IMR-90 (cell line): Measurements from ENCODE around the gene AGXT2.

Source experiments
- POLR2A ChIP-seq: IDR thresholded peaks from 2 replicates; pipeline ENCODE4 v1.6.1; 2012; ENCODE audit warnings: mild to moderate bottlenecking, low read depth, low read length
- TF ChIP-seq, protein P1 (sequence below): conservative IDR thresholded peaks from 2 replicates; pipeline ENCODE4 v1.5.1; 2012; ENCODE audit warnings: mild to moderate bottlenecking, low read depth, low read length, improper control_type of control experiment

DNA sequence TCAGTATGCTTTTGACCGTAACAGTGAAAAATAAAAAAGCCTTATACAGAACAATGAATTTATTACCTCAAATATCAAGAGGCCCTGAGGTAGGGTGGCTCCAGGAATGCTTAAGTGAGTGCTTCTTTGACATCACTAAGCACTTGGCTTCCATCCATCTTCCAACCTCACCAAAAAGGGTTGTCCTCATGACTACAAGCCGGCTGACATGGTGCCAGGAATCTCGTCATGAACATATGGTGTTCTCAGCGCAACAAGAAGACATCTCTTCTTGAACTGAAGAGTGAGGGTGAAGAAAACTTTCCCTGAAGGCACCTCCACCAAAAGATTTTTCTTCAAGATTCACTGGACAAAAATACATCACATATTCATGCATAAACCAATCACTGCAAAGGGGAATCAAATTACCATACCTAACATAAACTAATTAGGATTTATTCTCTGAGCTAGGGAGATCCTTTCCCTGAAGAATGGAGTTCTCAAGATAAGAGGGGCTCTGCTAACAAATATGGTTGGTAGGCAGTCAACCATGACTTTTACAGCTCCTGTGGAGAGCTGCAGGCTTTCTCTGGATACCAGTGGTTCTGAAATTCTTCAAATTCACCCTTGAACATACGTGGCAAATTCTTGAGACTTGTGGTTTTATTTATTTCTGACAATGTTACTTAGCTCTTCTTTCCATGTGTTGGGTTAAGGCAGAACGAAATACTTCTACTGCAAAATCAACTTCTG lies 49.5 kb downstream of the AGXT2 start:
- no peak for TF ChIP-seq POLR2A
- TF ChIP-seq, protein P1, sequence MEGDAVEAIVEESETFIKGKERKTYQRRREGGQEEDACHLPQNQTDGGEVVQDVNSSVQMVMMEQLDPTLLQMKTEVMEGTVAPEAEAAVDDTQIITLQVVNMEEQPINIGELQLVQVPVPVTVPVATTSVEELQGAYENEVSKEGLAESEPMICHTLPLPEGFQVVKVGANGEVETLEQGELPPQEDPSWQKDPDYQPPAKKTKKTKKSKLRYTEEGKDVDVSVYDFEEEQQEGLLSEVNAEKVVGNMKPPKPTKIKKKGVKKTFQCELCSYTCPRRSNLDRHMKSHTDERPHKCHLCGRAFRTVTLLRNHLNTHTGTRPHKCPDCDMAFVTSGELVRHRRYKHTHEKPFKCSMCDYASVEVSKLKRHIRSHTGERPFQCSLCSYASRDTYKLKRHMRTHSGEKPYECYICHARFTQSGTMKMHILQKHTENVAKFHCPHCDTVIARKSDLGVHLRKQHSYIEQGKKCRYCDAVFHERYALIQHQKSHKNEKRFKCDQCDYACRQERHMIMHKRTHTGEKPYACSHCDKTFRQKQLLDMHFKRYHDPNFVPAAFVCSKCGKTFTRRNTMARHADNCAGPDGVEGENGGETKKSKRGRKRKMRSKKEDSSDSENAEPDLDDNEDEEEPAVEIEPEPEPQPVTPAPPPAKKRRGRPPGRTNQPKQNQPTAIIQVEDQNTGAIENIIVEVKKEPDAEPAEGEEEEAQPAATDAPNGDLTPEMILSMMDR = no peak
